ENCODE results near the gene KNTC1.
"Not testable (repeated sequence)": the region's sequence is repeated elsewhere in the genome, so short reads cannot be mapped to it uniquely, and the experiment has no call there.

The KNTC1 gene

DNA sequence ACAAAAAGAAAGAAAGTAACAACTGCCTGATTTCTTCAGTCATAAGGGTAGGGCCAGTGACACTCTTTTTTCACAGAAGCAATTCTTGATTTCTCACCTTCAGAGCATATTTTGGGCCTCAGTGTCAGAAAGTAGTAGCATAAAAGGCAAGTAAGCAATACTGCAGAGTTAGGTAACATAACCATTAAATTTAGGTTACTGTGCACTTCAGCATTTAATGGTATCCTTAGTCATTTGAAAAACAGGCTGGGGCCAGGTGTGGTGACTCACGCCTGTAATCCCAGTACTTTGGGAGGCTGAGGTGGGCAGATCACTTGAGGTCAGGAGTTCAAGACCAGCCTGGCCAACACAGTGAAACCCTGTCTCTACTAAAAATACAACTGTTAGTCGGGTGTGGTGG, 56.2 kb downstream of the KNTC1 start:
- CTCF ChIA-PET; H3K27ac ChIP-seq (ENCODE audit: extremely low read depth, low read depth, low read length); H3K4me3 ChIP-seq (ENCODE audit: low read depth, low read length); H3K9me3 ChIP-seq (ENCODE audit: control insufficient read depth, insufficient read depth, low read depth, low read length); POLR2A ChIA-PET; H3K4me1 ChIP-seq (ENCODE audit: control insufficient read depth, insufficient read depth, low read length): not testable (repeated sequence)
- peaks cover 89% of the 10 kb centered on the region in 2 experiments for H3K36me3 ChIP-seq (ENCODE audit: control insufficient read depth in 2 of 2, insufficient read depth in 1 of 2, low read length in 2 of 2)
- 0 out of 2 replicates have a peak, but pooled peaks have one; percentile 18 for TF ChIP-seq SP7 (tag by site-specific recombination; IDR thresholded peaks at IDR 0.05)

DNA sequence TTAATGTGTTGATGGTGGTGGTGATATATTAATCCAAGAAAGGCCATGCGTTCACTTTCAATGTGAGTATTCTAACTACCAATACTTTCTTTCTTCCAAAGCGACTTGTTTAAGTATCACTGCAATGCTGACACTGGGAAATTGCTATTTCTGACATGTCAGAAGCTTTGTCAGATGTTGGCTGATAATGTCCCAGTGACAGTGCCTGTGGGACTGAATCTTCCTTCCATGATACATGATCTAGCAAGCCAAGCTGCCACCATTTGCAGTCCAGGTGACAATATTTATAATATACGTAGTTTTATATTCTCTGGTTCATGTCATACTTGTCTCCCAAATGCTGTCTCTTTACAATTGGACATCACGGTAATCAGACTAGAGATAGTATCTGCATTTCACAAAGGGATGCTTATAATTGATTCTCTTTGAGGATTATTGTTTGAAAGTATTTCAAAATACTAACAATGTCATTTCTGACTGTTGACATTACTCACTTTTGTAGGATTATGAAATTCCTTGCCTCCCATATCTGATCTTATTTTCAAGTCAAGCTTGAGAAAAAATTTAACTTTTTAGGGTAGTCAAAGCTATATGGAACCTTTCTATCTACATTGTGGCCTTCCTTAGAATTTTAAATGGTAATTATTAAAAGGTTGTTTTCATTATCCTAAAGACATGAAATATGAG, 57.3 kb downstream of the KNTC1 start:
- TF ChIP-seq, protein P1, sequence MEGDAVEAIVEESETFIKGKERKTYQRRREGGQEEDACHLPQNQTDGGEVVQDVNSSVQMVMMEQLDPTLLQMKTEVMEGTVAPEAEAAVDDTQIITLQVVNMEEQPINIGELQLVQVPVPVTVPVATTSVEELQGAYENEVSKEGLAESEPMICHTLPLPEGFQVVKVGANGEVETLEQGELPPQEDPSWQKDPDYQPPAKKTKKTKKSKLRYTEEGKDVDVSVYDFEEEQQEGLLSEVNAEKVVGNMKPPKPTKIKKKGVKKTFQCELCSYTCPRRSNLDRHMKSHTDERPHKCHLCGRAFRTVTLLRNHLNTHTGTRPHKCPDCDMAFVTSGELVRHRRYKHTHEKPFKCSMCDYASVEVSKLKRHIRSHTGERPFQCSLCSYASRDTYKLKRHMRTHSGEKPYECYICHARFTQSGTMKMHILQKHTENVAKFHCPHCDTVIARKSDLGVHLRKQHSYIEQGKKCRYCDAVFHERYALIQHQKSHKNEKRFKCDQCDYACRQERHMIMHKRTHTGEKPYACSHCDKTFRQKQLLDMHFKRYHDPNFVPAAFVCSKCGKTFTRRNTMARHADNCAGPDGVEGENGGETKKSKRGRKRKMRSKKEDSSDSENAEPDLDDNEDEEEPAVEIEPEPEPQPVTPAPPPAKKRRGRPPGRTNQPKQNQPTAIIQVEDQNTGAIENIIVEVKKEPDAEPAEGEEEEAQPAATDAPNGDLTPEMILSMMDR (tag by site-specific recombination; IDR thresholded peaks at IDR 0.05), result no peak
- TF ChIP-seq ZNF350 (tag by site-specific recombination; IDR thresholded peaks at IDR 0.05) (no peak), MEIS1 (CRISPR knock-in tag; IDR thresholded peaks at IDR 0.05; ENCODE audit: borderline replicate concordance) (no peak), ZNF792 (tag by site-specific recombination; IDR thresholded peaks at IDR 0.05) (no peak), ZFP37 (tag by site-specific recombination; IDR thresholded peaks at IDR 0.05) (no peak), ZNF366 (tag by site-specific recombination; conservative IDR thresholded peaks at IDR 0.05) (no peak), ZNF391 (tag by site-specific recombination; IDR thresholded peaks at IDR 0.05; ENCODE audit: borderline replicate concordance, low read depth) (no peak), HIC1 (tag by site-specific recombination; IDR thresholded peaks at IDR 0.05) (no peak)
- H3K4me3 ChIP-seq (ENCODE audit: low read depth, low read length), result no peak overlapping the region
- H3K36me3 ChIP-seq (ENCODE audit: control insufficient read depth in 2 of 2, insufficient read depth in 1 of 2, low read length in 2 of 2), result peaks cover 91 to 93% of the 10 kb centered on the region in 2 experiments
- POLR2A ChIA-PET, result no interaction called here
- H3K4me1 ChIP-seq (ENCODE audit: control insufficient read depth, insufficient read depth, low read length), result no peaks in the 10 kb centered on the region
- CTCF ChIA-PET, result interaction anchor here (0.6 kb wide), 1 partner anchor 106 kb away, joined by 3 read pairs; no protein-coding TSS in a partner anchor
- no peak overlapping the region for H3K27ac ChIP-seq (ENCODE audit: extremely low read depth, low read depth, low read length)
- H3K9me3 ChIP-seq (ENCODE audit: control insufficient read depth, insufficient read depth, low read depth, low read length), result no peaks in the 10 kb centered on the region

- Histone ChIP-seq H3K27ac (ENCODE audit: extremely low read depth, low read depth, low read length) (no peak overlapping the region), H3K4me3 (ENCODE audit: low read depth, low read length) (no peak overlapping the region), H3K9me3 (ENCODE audit: control insufficient read depth, insufficient read depth, low read depth, low read length) (no peaks in the 10 kb centered on the region), H3K36me3 (ENCODE audit: control insufficient read depth in 2 of 2, insufficient read depth in 1 of 2, low read length in 2 of 2) (peaks cover 62 to 80% of the 10 kb centered on the region in 2 experiments), H3K4me1 (ENCODE audit: control insufficient read depth, insufficient read depth, low read length) (no peaks in the 10 kb centered on the region)
- no peak for TF ChIP-seq ZNF585B (tag by site-specific recombination; IDR thresholded peaks at IDR 0.05)
- no peak for TF ChIP-seq ELK4 (IDR thresholded peaks at IDR 0.05; ENCODE audit: borderline replicate concordance, low read depth, low read length)
- ChIA-PET CTCF (interaction anchor here (1.0 kb wide), 1 partner anchor 161 kb away, joined by 3 read pairs; the partner anchor contains the start of gene DENR), POLR2A (no interaction called here)
These were observed 63.9 kb downstream of the KNTC1 start for GRCh38 chr12:122590990-122591389.

DNA sequence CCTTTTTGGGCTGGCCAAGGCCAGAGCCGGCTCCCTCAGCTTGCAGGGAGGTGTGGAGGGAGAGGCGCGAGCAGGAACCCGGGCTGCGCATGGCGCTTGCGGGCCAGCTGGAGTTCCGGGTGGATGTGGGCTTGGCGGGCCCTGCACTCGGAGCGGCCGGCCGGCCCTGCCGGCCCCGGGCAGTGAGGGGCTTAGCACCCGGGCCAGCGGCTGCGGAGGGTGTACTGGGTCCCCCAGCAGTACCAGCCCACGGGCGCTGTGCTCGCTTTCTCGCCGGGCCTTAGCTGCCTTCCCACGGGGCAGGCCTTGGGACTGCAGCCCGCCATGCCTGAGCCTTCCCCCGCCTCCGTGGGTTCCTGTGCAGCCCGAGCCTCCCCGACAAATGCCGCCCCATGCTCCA, 64.9 kb downstream of the KNTC1 start:
- H3K9me3 ChIP-seq (ENCODE audit: control insufficient read depth, insufficient read depth, low read depth, low read length); POLR2A ChIA-PET; H3K4me3 ChIP-seq (ENCODE audit: low read depth, low read length); H3K4me1 ChIP-seq (ENCODE audit: control insufficient read depth, insufficient read depth, low read length); H3K27ac ChIP-seq (ENCODE audit: extremely low read depth, low read depth, low read length): not testable (repeated sequence)
- H3K36me3 ChIP-seq (ENCODE audit: control insufficient read depth in 2 of 2, insufficient read depth in 1 of 2, low read length in 2 of 2), result peaks cover 63 to 72% of the 10 kb centered on the region in 2 experiments
- CTCF ChIA-PET, result interaction anchor here (0.7 kb wide), 1 partner anchor 62 kb away, joined by 3 read pairs; no protein-coding TSS in a partner anchor

GRCh38 chr12:122592543-122592942, 65.5 kb downstream of the KNTC1 start:
- POLR2A ChIA-PET; H3K27ac ChIP-seq (ENCODE audit: extremely low read depth, low read depth, low read length); H3K4me1 ChIP-seq (ENCODE audit: control insufficient read depth, insufficient read depth, low read length); H3K4me3 ChIP-seq (ENCODE audit: low read depth, low read length); CTCF ChIA-PET; H3K9me3 ChIP-seq (ENCODE audit: control insufficient read depth, insufficient read depth, low read depth, low read length): not testable (repeated sequence)
- peaks cover 59 to 70% of the 10 kb centered on the region in 2 experiments for H3K36me3 ChIP-seq (ENCODE audit: control insufficient read depth in 2 of 2, insufficient read depth in 1 of 2, low read length in 2 of 2)
